Adrenal gland (tissue), 12 donors: ENCODE data around the gene NR2F6. TPM values are rescaled to one million over a fixed set of nuclear protein-coding genes. Genes with fewer than 3 reads are reported as not detected.

Source experiments
- DNase-seq, 7 donors: peaks; one replicate each; pipeline ENCODE4 v3.0.0-alpha.2; 2019 to 2020
- H3K27ac ChIP-seq, 5 donors: fragments of 200-600 bp; sonication (generic) in 4 of 5; 1 replicate in 3 of 5; 2 replicates in 2 of 5; pipeline versions ENCODE4 v1.5.1 to v1.8.0; 2016 to 2020; ENCODE audit warnings: mild to moderate bottlenecking in 1 of 5
- H3K27me3 ChIP-seq: fragments of 200-600 bp; 2 replicates; pipeline ENCODE4 v1.8.0; 2021
- H3K36me3 ChIP-seq, 2 donors: fragments of 200-600 bp; replicated peaks in 1 of 2; 1 replicate in 1 of 2; 2 replicates in 1 of 2; pipeline versions ENCODE4 v1.5.1 to v1.8.0; 2018 to 2022
- H3K4me1 ChIP-seq, 2 donors: fragments of 200-600 bp; replicated peaks in 1 of 2; 1 replicate in 1 of 2; 2 replicates in 1 of 2; pipeline versions ENCODE4 v1.5.1 to v1.8.0; 2018 to 2021
- H3K4me3 ChIP-seq, 4 donors: fragments of 200-600 bp; sonication (generic) in 3 of 4; one replicate each; pipeline ENCODE4 v1.5.1; 2016 to 2018
- H3K9me3 ChIP-seq, 3 donors: fragments of 200-600 bp; sonication (generic) in 1 of 3; replicated peaks in 1 of 3; 1 replicate in 2 of 3; 2 replicates in 1 of 3; pipeline versions ENCODE4 v1.5.1 to v1.8.0; 2016 to 2021
- CTCF ChIP-seq, 6 experiments: fragments of 450-650 bp in 4 of 6; fragments of 200-600 bp in 2 of 6; sonication (generic) in 1 of 6; IDR thresholded peaks; 1 replicate in 5 of 6; 2 replicates in 1 of 6; pipeline versions ENCODE4 v1.5.1 to v1.8.0; 2016 to 2021; ENCODE audit warnings: antibody characterized with exemption in 6 of 6, mild to moderate bottlenecking in 2 of 6, moderate library complexity in 1 of 6
- POLR2A ChIP-seq, 2 donors: fragments of 450-650 bp; IDR thresholded peaks; one replicate each; pipeline ENCODE4 v1.6.1; 2017; ENCODE audit warnings: antibody characterized with exemption in 2 of 2, mild to moderate bottlenecking in 2 of 2, moderate library complexity in 1 of 2
- WGBS, 4 donors: extraction: QIAGEN DNeasy Blood & Tissue Kit in 2 of 4; methylation state at CpG; one replicate each; pipeline versions ENCODE4 v1.1.5 to v1.1.7; 2013 to 2017; 5-methylcytosine and 5-hydroxymethylcytosine counted together
- intact Hi-C, 2 donors: fragments of 100-400 bp; cut with DNase I; formaldehyde crosslinking; loops; one replicate each; pipeline versions ENCODE4 v1.14.1 to v1.15.0; 2022 to 2023
- polyA plus RNA-seq, 3 donors: library from polyadenylated mRNA; stranded (reverse); fragments of 200-250 nt in 2 of 3; fragments of 350-450 nt in 1 of 3; fragmentation: Illumina TruSeq in 1 of 3; extraction: RNeasy Lipid Tissue Mini Kit (QIAGEN cat#74804) in 1 of 3; gene quantifications; one replicate each; pipeline ENCODE4 v1.2.3, GENCODE V29; 2013 to 2014
- total RNA-seq, 9 donors: library from RNA; depleted of rRNA in 4 of 9; stranded (reverse); fragments of >200 nt in 4 of 9; fragments of 120-200 nt in 1 of 9; fragmentation: NEBNext Ultra II Directional in 1 of 9; extraction: Animal tissue kit (Norgen Biotek cat#: 25700) in 1 of 9; gene quantifications; one replicate each; pipeline versions ENCODE4 v1.1.0 to v1.2.4, GENCODE V29; 2013 to 2023
- donor health status: healthy with polysubstance abuse.
- donor health status: Bipolar disorder and iron deficiency.
- donor health status: DM: yes; HTN: yes; CAD: no.
- donor health status: DM: no; HTN: no; CAD: no.
- donor health status: DM: no; HTN: no; CAD: no.
- donor health status: DM: yes; HTN: yes; CAD: no.

NR2F6 gene
- total and polyA plus RNA-seq, 12 donors = 6.6 to 140 (median 39.8) TPM

DNA sequence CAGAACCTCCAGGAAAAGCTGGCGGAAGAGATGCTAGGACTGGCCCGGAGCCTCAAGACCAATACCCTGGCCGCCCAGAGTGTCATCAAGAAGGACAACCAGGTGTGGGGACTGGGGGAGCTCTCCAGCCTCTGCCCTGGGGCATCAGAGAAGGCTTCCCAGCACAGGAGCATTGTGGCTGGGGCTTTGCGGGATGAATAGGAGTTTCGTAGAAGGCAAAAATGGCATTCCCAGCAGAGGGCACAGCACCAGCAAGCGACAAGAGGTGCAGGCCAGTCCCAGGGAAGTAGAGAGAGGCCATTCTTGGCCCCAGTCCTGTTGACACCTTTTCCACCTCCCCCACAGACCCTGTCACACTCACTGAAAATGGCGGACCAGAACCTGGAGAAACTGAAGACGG is 26.4 kb downstream of the NR2F6 start:
- Histone ChIP-seq H3K36me3 (peaks cover 0 to 22% of the 10 kb centered on the region in 2 donors), H3K4me1 (peaks cover 18 to 20% of the 10 kb centered on the region in 2 donors), H3K9me3 (no peaks in the 10 kb centered on the region), H3K4me3 (no peak overlapping the region), H3K27me3 (no peaks in the 10 kb centered on the region), H3K27ac (no peak overlapping the region)
- intact Hi-C loops = no loop called here
- WGBS, 4 donors = 92 to 100% (median 97%) methylated on average over 7 to 8 of the region's 8 CpGs
- TF ChIP-seq CTCF (IDR thresholded peaks at IDR 0.05) (no peak), POLR2A (IDR thresholded peaks at IDR 0.05) (no peak)
- DNase-seq = no peak

DNA sequence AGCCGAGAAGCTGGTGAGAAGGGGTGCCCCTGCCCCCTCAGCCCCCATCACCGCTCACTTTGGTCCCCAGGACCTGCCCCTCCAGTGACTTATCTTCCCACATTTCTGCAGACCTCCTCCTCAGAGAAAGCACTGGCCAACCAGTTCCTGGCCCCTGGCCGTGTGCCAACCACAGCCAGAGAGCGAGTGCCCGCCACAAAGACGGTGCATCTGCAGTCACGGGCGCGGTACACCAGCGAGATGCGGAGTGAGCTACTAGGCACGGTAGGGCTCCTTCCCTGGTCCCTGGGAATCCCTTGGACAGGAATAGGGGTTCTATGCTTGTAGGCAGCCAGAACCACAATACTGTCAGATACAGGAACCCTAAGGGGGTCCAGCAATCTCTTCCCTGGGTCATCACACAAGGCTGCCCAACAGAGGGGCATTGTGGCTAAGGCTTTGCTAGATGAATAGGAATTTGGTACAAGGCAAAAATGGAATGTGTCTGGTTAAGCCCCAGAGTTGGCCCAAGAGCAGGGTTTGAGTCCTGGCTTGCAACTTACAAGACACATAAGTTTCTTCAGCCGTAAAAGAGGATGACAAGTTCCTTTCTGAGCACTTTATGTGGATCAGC is 29.6 kb downstream of the NR2F6 start:
- Histone ChIP-seq H3K4me3 (peak overlapping the region in 1 of 4 donors; percentile 77), H3K36me3 (peaks cover 0 to 38% of the 10 kb centered on the region in 2 donors), H3K9me3 (no peaks in the 10 kb centered on the region), H3K27ac (peak overlapping the region in 3 of 5 donors; percentile 73 to 97 (median 94)), H3K27me3 (no peaks in the 10 kb centered on the region), H3K4me1 (peaks cover 18 to 20% of the 10 kb centered on the region in 2 donors)
- TF ChIP-seq POLR2A (IDR thresholded peaks at IDR 0.05) (no peak), CTCF (IDR thresholded peaks at IDR 0.05) (no peak)
- intact Hi-C loops = no loop called here
- WGBS, 4 donors = 48 to 89% (median 61%) methylated on average over 4 to 13 of the region's 13 CpGs
- DNase-seq = peak in 1 of 7 donors; percentile 35

DNA sequence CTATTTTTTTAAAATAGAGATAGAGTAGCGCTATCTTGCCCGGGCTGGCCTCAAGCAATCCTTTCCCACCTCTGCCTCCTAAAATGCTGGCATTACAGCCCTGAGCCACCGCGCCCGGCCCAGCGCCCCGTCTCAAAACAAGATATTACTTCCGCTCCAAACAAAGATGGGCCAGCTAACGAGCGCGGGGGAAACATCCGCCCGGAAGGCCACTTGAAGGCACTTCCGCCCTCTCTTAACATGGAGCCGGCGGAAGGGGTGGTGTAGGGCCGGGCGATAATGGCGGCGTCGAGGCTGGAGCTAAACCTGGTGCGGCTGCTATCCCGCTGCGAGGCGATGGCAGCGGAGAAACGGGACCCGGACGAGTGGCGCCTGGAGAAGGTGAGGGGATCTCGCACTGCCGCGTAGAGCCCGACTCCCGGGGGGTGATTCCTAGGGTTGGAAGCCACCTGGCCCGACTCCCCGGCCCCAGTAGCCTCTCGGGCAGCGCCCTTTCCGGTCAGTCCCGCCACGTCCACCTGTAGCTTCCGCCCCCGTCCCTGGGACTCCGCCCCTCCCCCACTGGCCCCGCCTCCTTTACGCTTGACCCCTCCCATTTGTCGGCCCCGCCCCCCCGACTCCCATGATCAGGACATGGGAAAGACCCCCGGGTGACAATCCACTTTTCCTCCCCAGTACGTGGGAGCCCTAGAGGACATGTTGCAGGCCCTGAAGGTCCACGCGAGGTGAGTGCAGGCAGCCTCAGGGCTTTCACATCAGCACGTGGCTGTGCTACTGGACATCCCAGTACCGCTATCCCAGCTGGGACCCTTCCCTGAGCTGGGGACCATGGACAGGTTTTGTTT is 30.4 kb downstream of the NR2F6 start, which contains the start of gene USE1:
Gene USE1, plus strand, starts transcription at position 231 of the 845 bp plus-strand sequence. Its CDS starts 49 bp downstream, at position 280.
- TF ChIP-seq POLR2A (IDR thresholded peaks at IDR 0.05) (peak in 1 of 2 donors; percentile 69), CTCF (IDR thresholded peaks at IDR 0.05) (peak in 1 of 6 experiments; percentile 14)
- H3K36me3 ChIP-seq = peaks cover 0 to 44% of the 10 kb centered on the region in 2 donors
- 2 to 3% (median 2%) methylated on average over 32 to 56 of the region's 56 CpGs for WGBS, 4 donors

GRCh38 chr19:17214508-17215126 is 31.1 kb downstream of the NR2F6 start:
- TF ChIP-seq CTCF (IDR thresholded peaks at IDR 0.05) (no peak), POLR2A (IDR thresholded peaks at IDR 0.05) (no peak)
- intact Hi-C loops = no loop called here
- peaks cover 5 to 14% of the 10 kb centered on the region in 2 donors for H3K4me1 ChIP-seq
- peak overlapping the region; percentile 46 to 97 (median 79) for H3K27ac ChIP-seq
- DNase-seq = no peak
- H3K4me3 ChIP-seq = peak overlapping the region in 2 of 4 donors; percentile 47 to 77
- H3K9me3 ChIP-seq = no peaks in the 10 kb centered on the region
- H3K36me3 ChIP-seq = peaks cover 0 to 51% of the 10 kb centered on the region in 2 donors
- 16 to 30% (median 29%) methylated on average over 15 to 16 of the region's 16 CpGs for WGBS, 4 donors
- H3K27me3 ChIP-seq = no peaks in the 10 kb centered on the region

More for the DNA sequence above, 30.4 kb downstream of the NR2F6 start, which contains the start of gene USE1:
- DNase-seq = peak; percentile 90 to 95 (median 93)
- peak within 1 kb of the TSS; percentile 39 to 77 (median 44) for H3K4me3 ChIP-seq
- H3K4me1 ChIP-seq = peaks cover 12 to 15% of the 10 kb centered on the region in 2 donors
- intact Hi-C loops = no loop called here
- no peaks in the 10 kb centered on the region for H3K9me3 ChIP-seq
- peak within 1 kb of the TSS; percentile 46 to 97 (median 79) for H3K27ac ChIP-seq
- no peaks in the 10 kb centered on the region for H3K27me3 ChIP-seq
